K562 (cell line): ENCODE measurements around the gene RPL26. TPM values are rescaled to one million over a fixed set of nuclear protein-coding genes. Genes with fewer than 3 reads are reported as not detected.

Source experiments
- ATAC-seq: fragments of 200-7000 bp; cut with Tn5 transposase; 3 replicates; pipeline ENCODE4 v1.9.1; 2020; ENCODE audit warnings: moderate library complexity
- BruUV-seq: library from RNA; stranded (reverse); fragments of 400-500 nt; replicated peaks from 2 replicates; lab custom pipeline; 2021; lab: Mats Ljungman, UMichigan
- CTCF ChIA-PET: fragments of 300-600 bp; formaldehyde crosslinking; extraction: SDS; loops from one replicate; lab custom pipeline; 2021; ENCODE audit warnings: low intra/inter-chr PET ratio; lab: Yijun Ruan, JAX
- POLR2A ChIA-PET: fragments of 300-600, 350-650 bp; sonication (Branson Sonifier 250); formaldehyde crosslinking; extraction: SDS; loops from one replicate; lab custom pipeline; 2021; ENCODE audit warnings: antibody characterized with exemption, inconsistent platforms; lab: Yijun Ruan, JAX
- DNase-seq, 4 experiments: peaks; one replicate each; pipeline versions ENCODE4 v3.0.0 to v3.0.0-alpha.2; 2011 to 2018; ENCODE audit warnings: low spot score in 3 of 4, mixed read lengths in 3 of 4; ENCODE audit errors: extremely low read depth in 1 of 4
- FAIRE-seq: peaks from 2 replicates; lab custom pipeline; 2011; peaks lifted over from hg19 to GRCh38; lab: Jason Lieb, UNC
- H2AFZ ChIP-seq: 2 replicates; pipeline ENCODE4 v1.6.0; 2011; ENCODE audit warnings: low read depth, low read length, control low read depth, inconsistent platforms
- H3K27ac ChIP-seq: fragments of 200-600 bp; 3 replicates; pipeline ENCODE4 v1.8.0; 2011; ENCODE audit warnings: low read depth, mild to moderate bottlenecking, control low read depth, inconsistent platforms, low read length, moderate library complexity, mixed read lengths; ENCODE audit errors: extremely low read depth
- H3K27me3 ChIP-seq, 2 experiments: fragments of 300-600 bp in 1 of 2; 2 replicates in 1 of 2; 3 replicates in 1 of 2; pipeline versions ENCODE4 v1.6.0 to v1.8.0; 2011; ENCODE audit warnings: inconsistent platforms in 2 of 2, low read length in 2 of 2, mild to moderate bottlenecking in 1 of 2, mixed read lengths in 1 of 2, moderate library complexity in 1 of 2; ENCODE audit not compliant: control insufficient read depth in 2 of 2, insufficient read depth in 2 of 2
- H3K36me3 ChIP-seq: fragments of 300-600 bp; 3 replicates; pipeline ENCODE4 v1.8.0; 2011; ENCODE audit warnings: mild to moderate bottlenecking, low read length, inconsistent platforms; ENCODE audit not compliant: control insufficient read depth, insufficient read depth
- H3K4me1 ChIP-seq, 2 experiments: fragments of 200-600 bp in 1 of 2; replicated peaks in 1 of 2; 2 replicates in 1 of 2; 3 replicates in 1 of 2; pipeline versions ENCODE4 v1.5.1 to v1.8.0; 2011; ENCODE audit warnings: inconsistent platforms in 2 of 2, low read length in 2 of 2, mild to moderate bottlenecking in 1 of 2, mixed read lengths in 1 of 2, moderate library complexity in 1 of 2; ENCODE audit not compliant: control insufficient read depth in 2 of 2, insufficient read depth in 2 of 2
- H3K4me2 ChIP-seq: 2 replicates; pipeline ENCODE4 v1.6.1; 2011; ENCODE audit warnings: low read length, control low read depth, inconsistent platforms, mixed read lengths; ENCODE audit not compliant: insufficient read depth
- H3K4me3 ChIP-seq: fragments of 200-600 bp; sonication (generic), shearing (Covaris generic); 2 replicates; pipeline ENCODE4 v1.5.1; 2016; ENCODE audit warnings: control low read depth, inconsistent platforms
- H3K79me2 ChIP-seq: fragments of 200-600 bp; 3 replicates; pipeline ENCODE4 v1.8.0; 2011; ENCODE audit warnings: low read length, inconsistent platforms; ENCODE audit not compliant: control insufficient read depth, insufficient read depth
- H3K9ac ChIP-seq, 2 experiments: 2 replicates each; pipeline versions ENCODE4 v1.6.0 to v1.6.1; 2011; ENCODE audit warnings: low read depth in 2 of 2, low read length in 2 of 2, control low read depth in 1 of 2, inconsistent platforms in 1 of 2, mild to moderate bottlenecking in 1 of 2, mixed read lengths in 1 of 2; ENCODE audit not compliant: insufficient read depth in 1 of 2
- H3K9me1 ChIP-seq: one replicate; pipeline ENCODE4 v1.6.0; 2011; ENCODE audit warnings: inconsistent platforms, mild to moderate bottlenecking, low read length, moderate library complexity; ENCODE audit not compliant: control insufficient read depth, insufficient read depth
- H3K9me3 ChIP-seq: replicated peaks from 2 replicates; pipeline ENCODE4 v1.5.1; 2011; ENCODE audit warnings: low read depth, low read length, inconsistent platforms; ENCODE audit not compliant: control insufficient read depth, insufficient read depth
- H4K20me1 ChIP-seq: replicated peaks from 2 replicates; pipeline ENCODE4 v1.6.1; 2011; ENCODE audit warnings: low read length, inconsistent platforms, mixed read lengths; ENCODE audit not compliant: control insufficient read depth, insufficient read depth
- FOXM1 ChIP-seq, 2 experiments: fragments of 450-650 bp in 1 of 2; sonication (generic) in 1 of 2; formaldehyde crosslinking in 1 of 2; IDR thresholded peaks; 2 replicates each; pipeline versions ENCODE4 v1.6.1 to v1.9.0; 2017 to 2022; ENCODE audit warnings: low read depth in 2 of 2, mild to moderate bottlenecking in 2 of 2, missing genetic modification reagents in 1 of 2, moderate library complexity in 1 of 2
- POU5F1 ChIP-seq: fragments of 150-350 bp; IDR thresholded peaks from 2 replicates; pipeline ENCODE4 v1.6.1; 2014; ENCODE audit warnings: borderline replicate concordance, low read length, low read depth, mild to moderate bottlenecking; ENCODE audit not compliant: partially characterized antibody
- SMAD1 ChIP-seq: fragments of 150-350 bp; IDR thresholded peaks from 2 replicates; pipeline ENCODE4 v1.6.1; 2014; ENCODE audit warnings: low read length, low read depth; ENCODE audit not compliant: partially characterized antibody
- SMARCA4 ChIP-seq: fragments of 450-650 bp; IDR thresholded peaks from 2 replicates; pipeline ENCODE4 v1.6.1; 2016
- ZKSCAN8 ChIP-seq: fragments of 200-800 bp; sonication (Bioruptor generic); IDR thresholded peaks from 2 replicates; pipeline ENCODE4 v1.6.1; 2016; ENCODE audit warnings: missing genetic modification characterization, missing compliant biosample characterization
- ZNF3 ChIP-seq: fragments of 250-450 bp; sonication (Bioruptor Pico); IDR thresholded peaks from 2 replicates; pipeline ENCODE4 v1.5.0; 2021; ENCODE audit warnings: mild to moderate bottlenecking, moderate library complexity
- WGBS: fragments of 100-300 bp; shearing (Covaris generic); methylation state at CpG from one replicate; pipeline ENCODE4 v1.1.6; 2016; ENCODE audit warnings: low coverage, mixed read lengths; ENCODE audit not compliant: insufficient coverage; ENCODE audit errors: missing lambda C conversion rate; 5-methylcytosine and 5-hydroxymethylcytosine counted together
- in situ Hi-C: fragments of 300-500 bp; cut with MboI; formaldehyde crosslinking; loops from 4 replicates; pipeline ENCODE4 v1.15.0; 2018; ENCODE audit warnings: inconsistent platforms, mixed read lengths
- intact Hi-C: fragments of 100-400 bp; cut with micrococcal nuclease; formaldehyde crosslinking; loops from 2 replicates; pipeline ENCODE4 v1.14.2; 2022
- polyA plus RNA-seq, 8 experiments: library from polyadenylated mRNA; depleted of rRNA in 4 of 8; stranded (reverse) in 5 of 8; unstranded in 3 of 8; fragments of >200 nt; fragmentation: Nextera tagmentation in 2 of 8; fragmentation: Illumina TruSeq in 1 of 8; extraction: Ambion mirVana in 2 of 8; extraction: Trizol in 1 of 8; gene quantifications; 2 replicates each; pipeline versions ENCODE4 v1.2.1 to v1.2.3, GENCODE V29; 2011 to 2014; ENCODE audit warnings: inconsistent platforms in 1 of 8, missing spikeins in 1 of 8
- total RNA-seq, 7 experiments: library from RNA; depleted of rRNA in 6 of 7; stranded (reverse); fragments of >200 nt in 6 of 7; fragmentation: Illumina TruSeq in 2 of 7; extraction: Trizol in 2 of 7; gene quantifications; 2 replicates each; pipeline versions ENCODE4 v1.2.1 to v1.2.3, GENCODE V29; 2011 to 2021; ENCODE audit warnings: low replicate concordance in 1 of 7
- TF ChIP-seq, protein P1 (sequence below): sonication (generic); formaldehyde crosslinking; IDR thresholded peaks from 2 replicates; pipeline ENCODE4 v1.8.0; 2022; ENCODE audit warnings: mild to moderate bottlenecking, missing genetic modification reagents
- TF ChIP-seq, protein P2 (sequence below): fragments of 250-450 bp; sonication (Bioruptor Pico); IDR thresholded peaks from 2 replicates; pipeline ENCODE4 v1.4.0; 2020; ENCODE audit warnings: mild to moderate bottlenecking, moderate library complexity
- TF ChIP-seq, protein P3 (sequence below), 2 experiments: fragments of 450-650 bp; IDR thresholded peaks; 2 replicates each; pipeline ENCODE4 v1.6.1; 2018; ENCODE audit warnings: mild to moderate bottlenecking in 2 of 2, low read depth in 1 of 2; ENCODE audit not compliant: partially characterized antibody in 2 of 2
- TF ChIP-seq, protein P4 (sequence below): fragments of 450-650 bp; formaldehyde crosslinking; IDR thresholded peaks from 2 replicates; pipeline ENCODE4 v1.4.0; 2020; ENCODE audit warnings: mild to moderate bottlenecking

The RPL26 gene
- total and polyA plus RNA-seq, 9 of the 15 experiments (the other 6 are each of a cell fraction or from before 2014, with no cell fraction given) = 1,474 to 4,074 (median 2,904) TPM

DNA sequence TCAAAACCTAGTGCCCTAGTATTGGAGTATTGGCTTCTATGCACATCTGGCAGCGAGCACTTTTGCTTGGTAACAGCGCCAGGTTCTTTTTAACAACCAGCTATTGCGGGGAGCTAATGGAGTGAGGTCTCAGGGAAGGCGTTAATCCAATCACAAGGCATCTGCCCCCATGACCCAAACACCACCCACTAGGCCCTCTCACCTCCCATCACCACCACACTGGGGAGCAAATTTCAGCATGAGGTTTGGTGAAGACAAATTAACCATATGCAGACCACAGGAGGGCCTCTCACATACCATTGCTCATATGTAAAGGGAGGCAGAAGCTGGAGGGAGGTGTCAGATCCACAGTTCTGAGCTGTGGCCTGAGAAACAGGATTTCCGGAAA, 44.2 kb downstream of the RPL26 start:
- no peaks in the 10 kb centered on the region for H3K27me3 ChIP-seq
- no peaks in the 10 kb centered on the region for H3K9me1 ChIP-seq
- H3K9ac ChIP-seq = no peak overlapping the region
- H3K4me1 ChIP-seq = peaks cover 2 to 11% of the 10 kb centered on the region in 2 experiments; a peak in 4 of 5 replicates
- DNase-seq (no peak), ATAC-seq (peak; percentile 22; the same call in 2 of the 3 replicates), FAIRE-seq (no peak)
- 57% methylated on average over 5 of the region's 5 CpGs for WGBS
- ChIA-PET POLR2A (interaction anchor here (0.5 to 1.6 kb wide), 9 partner anchors 8 to 1175 kb away, joined by 3 to 7 read pairs (median 3); partner anchors contain the start of genes KRABD2 and PER1), CTCF (no interaction called here)
- in situ Hi-C loops (no loop called here), intact Hi-C loops (loop anchor here (5.0 kb wide), 1 partner anchor 44 kb away; the partner anchor contains the start of gene RPL26)
- H3K27ac ChIP-seq = no peak overlapping the region
- no peaks in the 10 kb centered on the region for H3K79me2 ChIP-seq
- no peaks in the 10 kb centered on the region for H4K20me1 ChIP-seq
- H2AFZ ChIP-seq = peak overlapping the region; percentile 59; the same call in 1 of the 2 replicates
- H3K9me3 ChIP-seq = no peaks in the 10 kb centered on the region
- BruUV-seq = no TSS peak
- H3K36me3 ChIP-seq = no peaks in the 10 kb centered on the region
- H3K4me3 ChIP-seq = no peak overlapping the region
- H3K4me2 ChIP-seq = peak overlapping the region; percentile 39; the same call in 1 of the 2 replicates
- TF ChIP-seq, protein P1, sequence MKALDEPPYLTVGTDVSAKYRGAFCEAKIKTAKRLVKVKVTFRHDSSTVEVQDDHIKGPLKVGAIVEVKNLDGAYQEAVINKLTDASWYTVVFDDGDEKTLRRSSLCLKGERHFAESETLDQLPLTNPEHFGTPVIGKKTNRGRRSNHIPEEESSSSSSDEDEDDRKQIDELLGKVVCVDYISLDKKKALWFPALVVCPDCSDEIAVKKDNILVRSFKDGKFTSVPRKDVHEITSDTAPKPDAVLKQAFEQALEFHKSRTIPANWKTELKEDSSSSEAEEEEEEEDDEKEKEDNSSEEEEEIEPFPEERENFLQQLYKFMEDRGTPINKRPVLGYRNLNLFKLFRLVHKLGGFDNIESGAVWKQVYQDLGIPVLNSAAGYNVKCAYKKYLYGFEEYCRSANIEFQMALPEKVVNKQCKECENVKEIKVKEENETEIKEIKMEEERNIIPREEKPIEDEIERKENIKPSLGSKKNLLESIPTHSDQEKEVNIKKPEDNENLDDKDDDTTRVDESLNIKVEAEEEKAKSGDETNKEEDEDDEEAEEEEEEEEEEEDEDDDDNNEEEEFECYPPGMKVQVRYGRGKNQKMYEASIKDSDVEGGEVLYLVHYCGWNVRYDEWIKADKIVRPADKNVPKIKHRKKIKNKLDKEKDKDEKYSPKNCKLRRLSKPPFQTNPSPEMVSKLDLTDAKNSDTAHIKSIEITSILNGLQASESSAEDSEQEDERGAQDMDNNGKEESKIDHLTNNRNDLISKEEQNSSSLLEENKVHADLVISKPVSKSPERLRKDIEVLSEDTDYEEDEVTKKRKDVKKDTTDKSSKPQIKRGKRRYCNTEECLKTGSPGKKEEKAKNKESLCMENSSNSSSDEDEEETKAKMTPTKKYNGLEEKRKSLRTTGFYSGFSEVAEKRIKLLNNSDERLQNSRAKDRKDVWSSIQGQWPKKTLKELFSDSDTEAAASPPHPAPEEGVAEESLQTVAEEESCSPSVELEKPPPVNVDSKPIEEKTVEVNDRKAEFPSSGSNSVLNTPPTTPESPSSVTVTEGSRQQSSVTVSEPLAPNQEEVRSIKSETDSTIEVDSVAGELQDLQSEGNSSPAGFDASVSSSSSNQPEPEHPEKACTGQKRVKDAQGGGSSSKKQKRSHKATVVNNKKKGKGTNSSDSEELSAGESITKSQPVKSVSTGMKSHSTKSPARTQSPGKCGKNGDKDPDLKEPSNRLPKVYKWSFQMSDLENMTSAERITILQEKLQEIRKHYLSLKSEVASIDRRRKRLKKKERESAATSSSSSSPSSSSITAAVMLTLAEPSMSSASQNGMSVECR = no peak
- TF ChIP-seq SMAD1 (no peak), ZNF3 (CRISPR knock-in tag) (no peak), ZKSCAN8 (no peak), SMARCA4 (no peak), POU5F1 (no peak), FOXM1 (IDR thresholded peaks at IDR 0.05; ENCODE audit: low read depth) (no peak), FOXM1 (CRISPR knock-in tag; IDR thresholded peaks at IDR 0.05; ENCODE audit: low read depth) (no peak)
- TF ChIP-seq, protein P2, sequence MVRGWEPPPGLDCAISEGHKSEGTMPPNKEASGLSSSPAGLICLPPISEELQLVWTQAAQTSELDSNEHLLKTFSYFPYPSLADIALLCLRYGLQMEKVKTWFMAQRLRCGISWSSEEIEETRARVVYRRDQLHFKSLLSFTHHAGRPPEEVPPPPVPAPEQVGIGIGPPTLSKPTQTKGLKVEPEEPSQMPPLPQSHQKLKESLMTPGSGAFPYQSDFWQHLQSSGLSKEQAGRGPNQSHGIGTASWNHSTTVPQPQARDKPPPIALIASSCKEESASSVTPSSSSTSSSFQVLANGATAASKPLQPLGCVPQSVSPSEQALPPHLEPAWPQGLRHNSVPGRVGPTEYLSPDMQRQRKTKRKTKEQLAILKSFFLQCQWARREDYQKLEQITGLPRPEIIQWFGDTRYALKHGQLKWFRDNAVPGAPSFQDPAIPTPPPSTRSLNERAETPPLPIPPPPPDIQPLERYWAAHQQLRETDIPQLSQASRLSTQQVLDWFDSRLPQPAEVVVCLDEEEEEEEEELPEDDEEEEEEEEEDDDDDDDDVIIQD = no peak
- TF ChIP-seq, protein P3, sequence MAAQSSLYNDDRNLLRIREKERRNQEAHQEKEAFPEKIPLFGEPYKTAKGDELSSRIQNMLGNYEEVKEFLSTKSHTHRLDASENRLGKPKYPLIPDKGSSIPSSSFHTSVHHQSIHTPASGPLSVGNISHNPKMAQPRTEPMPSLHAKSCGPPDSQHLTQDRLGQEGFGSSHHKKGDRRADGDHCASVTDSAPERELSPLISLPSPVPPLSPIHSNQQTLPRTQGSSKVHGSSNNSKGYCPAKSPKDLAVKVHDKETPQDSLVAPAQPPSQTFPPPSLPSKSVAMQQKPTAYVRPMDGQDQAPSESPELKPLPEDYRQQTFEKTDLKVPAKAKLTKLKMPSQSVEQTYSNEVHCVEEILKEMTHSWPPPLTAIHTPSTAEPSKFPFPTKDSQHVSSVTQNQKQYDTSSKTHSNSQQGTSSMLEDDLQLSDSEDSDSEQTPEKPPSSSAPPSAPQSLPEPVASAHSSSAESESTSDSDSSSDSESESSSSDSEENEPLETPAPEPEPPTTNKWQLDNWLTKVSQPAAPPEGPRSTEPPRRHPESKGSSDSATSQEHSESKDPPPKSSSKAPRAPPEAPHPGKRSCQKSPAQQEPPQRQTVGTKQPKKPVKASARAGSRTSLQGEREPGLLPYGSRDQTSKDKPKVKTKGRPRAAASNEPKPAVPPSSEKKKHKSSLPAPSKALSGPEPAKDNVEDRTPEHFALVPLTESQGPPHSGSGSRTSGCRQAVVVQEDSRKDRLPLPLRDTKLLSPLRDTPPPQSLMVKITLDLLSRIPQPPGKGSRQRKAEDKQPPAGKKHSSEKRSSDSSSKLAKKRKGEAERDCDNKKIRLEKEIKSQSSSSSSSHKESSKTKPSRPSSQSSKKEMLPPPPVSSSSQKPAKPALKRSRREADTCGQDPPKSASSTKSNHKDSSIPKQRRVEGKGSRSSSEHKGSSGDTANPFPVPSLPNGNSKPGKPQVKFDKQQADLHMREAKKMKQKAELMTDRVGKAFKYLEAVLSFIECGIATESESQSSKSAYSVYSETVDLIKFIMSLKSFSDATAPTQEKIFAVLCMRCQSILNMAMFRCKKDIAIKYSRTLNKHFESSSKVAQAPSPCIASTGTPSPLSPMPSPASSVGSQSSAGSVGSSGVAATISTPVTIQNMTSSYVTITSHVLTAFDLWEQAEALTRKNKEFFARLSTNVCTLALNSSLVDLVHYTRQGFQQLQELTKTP (IDR thresholded peaks at IDR 0.05; ENCODE audit: low read depth in 1 of 2, partially characterized antibody in 2 of 2) = no peak
- TF ChIP-seq, protein P4, sequence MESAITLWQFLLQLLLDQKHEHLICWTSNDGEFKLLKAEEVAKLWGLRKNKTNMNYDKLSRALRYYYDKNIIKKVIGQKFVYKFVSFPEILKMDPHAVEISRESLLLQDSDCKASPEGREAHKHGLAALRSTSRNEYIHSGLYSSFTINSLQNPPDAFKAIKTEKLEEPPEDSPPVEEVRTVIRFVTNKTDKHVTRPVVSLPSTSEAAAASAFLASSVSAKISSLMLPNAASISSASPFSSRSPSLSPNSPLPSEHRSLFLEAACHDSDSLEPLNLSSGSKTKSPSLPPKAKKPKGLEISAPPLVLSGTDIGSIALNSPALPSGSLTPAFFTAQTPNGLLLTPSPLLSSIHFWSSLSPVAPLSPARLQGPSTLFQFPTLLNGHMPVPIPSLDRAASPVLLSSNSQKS (CRISPR knock-in tag) = no peak
